GM23248 (cell line): ENCODE data around the gene TBC1D10B. TPM values are rescaled to one million over a fixed set of nuclear protein-coding genes. Genes with fewer than 3 reads are reported as not detected.

Source experiments
- DNase-seq: peaks from one replicate; pipeline ENCODE4 v3.0.0-alpha.2; 2015
- H2AFZ ChIP-seq: fragments of 200-600 bp; sonication (generic); 2 replicates; pipeline ENCODE4 v1.6.1; 2016; ENCODE audit warnings: antibody characterized with exemption
- H3F3A ChIP-seq: fragments of 200-600 bp; sonication (generic); 2 replicates; pipeline ENCODE4 v1.6.1; 2016; ENCODE audit warnings: mild to moderate bottlenecking, antibody characterized with exemption, mixed run types; ENCODE audit not compliant: insufficient read depth
- H3K27ac ChIP-seq: fragments of 200-600 bp; sonication (generic); 2 replicates; pipeline ENCODE4 v1.5.1; 2016; ENCODE audit warnings: mild to moderate bottlenecking
- H3K27me3 ChIP-seq: fragments of 200-600 bp; sonication (generic); replicated peaks from 2 replicates; pipeline ENCODE4 v1.6.1; 2016; ENCODE audit warnings: mild to moderate bottlenecking; ENCODE audit not compliant: insufficient read depth
- H3K36me3 ChIP-seq: fragments of 200-600 bp; sonication (generic); 2 replicates; pipeline ENCODE4 v1.6.1; 2016; ENCODE audit warnings: low read depth, mild to moderate bottlenecking
- H3K4me1 ChIP-seq: fragments of 200-600 bp; sonication (generic); 2 replicates; pipeline ENCODE4 v1.6.1; 2016; ENCODE audit warnings: mild to moderate bottlenecking; ENCODE audit not compliant: insufficient read depth
- H3K4me2 ChIP-seq: fragments of 200-600 bp; sonication (generic); one replicate; pipeline ENCODE4 v1.6.1; 2016; ENCODE audit warnings: mild to moderate bottlenecking; ENCODE audit not compliant: unreplicated experiment
- H3K4me3 ChIP-seq: fragments of 200-600 bp; sonication (generic); 2 replicates; pipeline ENCODE4 v1.5.1; 2016; ENCODE audit warnings: mild to moderate bottlenecking
- H3K79me2 ChIP-seq: fragments of 200-600 bp; sonication (generic); 2 replicates; pipeline ENCODE4 v1.6.1; 2016; ENCODE audit warnings: mild to moderate bottlenecking; ENCODE audit not compliant: insufficient read depth
- H3K9ac ChIP-seq: fragments of 200-600 bp; sonication (generic); 2 replicates; pipeline ENCODE4 v1.6.1; 2016; ENCODE audit warnings: mild to moderate bottlenecking
- H3K9me2 ChIP-seq: fragments of 200-600 bp; sonication (generic); 2 replicates; pipeline ENCODE4 v1.6.1; 2016; ENCODE audit warnings: mixed run types, mild to moderate bottlenecking, moderate library complexity; ENCODE audit not compliant: insufficient read depth
- H3K9me3 ChIP-seq: fragments of 200-600 bp; sonication (generic); one replicate; pipeline ENCODE4 v1.6.1; 2017; ENCODE audit warnings: low read depth
- H4K20me1 ChIP-seq: fragments of 200-600 bp; sonication (generic); 2 replicates; pipeline ENCODE4 v1.6.0; 2016; ENCODE audit not compliant: insufficient read depth
- EZH2 ChIP-seq: fragments of 200-600 bp; sonication (generic); IDR thresholded peaks from 2 replicates; pipeline ENCODE4 v1.6.1; 2018; ENCODE audit warnings: antibody characterized with exemption, mild to moderate bottlenecking; ENCODE audit not compliant: insufficient read depth, poor library complexity, severe bottlenecking
- EZH2phosphoT487 ChIP-seq: fragments of 200-600 bp; sonication (generic); IDR thresholded peaks from 2 replicates; pipeline ENCODE4 v1.6.1; 2018; ENCODE audit warnings: antibody characterized with exemption, moderate library complexity, mild to moderate bottlenecking, low read depth; ENCODE audit not compliant: insufficient read depth
- WGBS, 2 experiments: methylation state at CpG; one replicate each; pipeline ENCODE4 v1.1.6; 2015 to 2017; ENCODE audit warnings: low lambda C conversion rate in 2 of 2, low coverage in 1 of 2; ENCODE audit errors: missing lambda C conversion rate in 2 of 2; 5-methylcytosine and 5-hydroxymethylcytosine counted together
- in situ Hi-C: fragments of 300-500 bp; cut with MboI; formaldehyde crosslinking; loops from 2 replicates; pipeline ENCODE4 v1.15.0; 2020
- polyA plus RNA-seq: library from polyadenylated mRNA; unstranded; fragments of >200 nt; fragmentation: Nextera tagmentation; extraction: Ambion mirVana; gene quantifications from 2 replicates; pipeline ENCODE4 v1.2.1, GENCODE V29; 2016
- total RNA-seq: library from RNA; depleted of rRNA; stranded (reverse); fragments of >200 nt; shearing (Covaris generic); gene quantifications from 2 replicates; pipeline ENCODE4 v1.2.3, GENCODE V29; 2014

TBC1D10B gene
- total and polyA plus RNA-seq, 2 experiments from 2014 or later: 12.2 to 41.2 TPM

DNA sequence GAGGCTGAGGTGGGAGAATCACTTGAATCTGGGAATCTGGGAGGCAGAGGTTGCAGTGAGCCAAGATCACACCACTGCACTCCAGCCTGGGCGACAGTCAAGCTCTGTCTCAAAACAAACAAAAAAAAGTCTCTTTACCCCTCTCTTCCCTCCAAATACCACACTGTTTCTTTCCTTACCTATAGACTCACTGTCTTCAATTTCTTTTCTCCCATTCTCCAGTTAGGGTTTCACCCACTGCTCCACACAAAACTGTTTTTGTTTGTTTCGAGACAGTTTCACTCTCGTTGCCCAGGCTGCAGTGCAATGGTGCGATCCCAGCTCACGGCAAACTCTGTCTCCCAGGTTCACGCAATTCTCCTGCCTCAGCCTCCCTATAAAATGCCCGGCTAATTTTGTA lies 9.1 kb downstream of the TBC1D10B start:
- no peak overlapping the region for H3K4me3 ChIP-seq
- H4K20me1 ChIP-seq: no peaks in the 10 kb centered on the region
- H3K9me2 ChIP-seq: no peaks in the 10 kb centered on the region
- TF ChIP-seq EZH2 (no peak), EZH2phosphoT487 (no peak)
- in situ Hi-C loops: no loop called here
- no peak overlapping the region for H3K4me2 ChIP-seq
- H3K27ac ChIP-seq: no peak overlapping the region
- WGBS, 2 experiments: 95 to 97% methylated on average over 7 of the region's 7 CpGs
- no peak overlapping the region for H2AFZ ChIP-seq
- H3K9me3 ChIP-seq: no peaks in the 10 kb centered on the region
- peaks cover 2% of the 10 kb centered on the region; the same call in 1 of the 2 replicates for H3K4me1 ChIP-seq
- no peak for DNase-seq
- peaks cover 77% of the 10 kb centered on the region for H3K79me2 ChIP-seq
- H3F3A ChIP-seq: 0 out of 2 replicates have a peak, but pooled peaks cover 10% of the 10 kb centered on the region
- no peaks in the 10 kb centered on the region for H3K27me3 ChIP-seq
- peaks cover 7% of the 10 kb centered on the region; the same call in 1 of the 2 replicates for H3K36me3 ChIP-seq
- H3K9ac ChIP-seq: no peak overlapping the region

DNA sequence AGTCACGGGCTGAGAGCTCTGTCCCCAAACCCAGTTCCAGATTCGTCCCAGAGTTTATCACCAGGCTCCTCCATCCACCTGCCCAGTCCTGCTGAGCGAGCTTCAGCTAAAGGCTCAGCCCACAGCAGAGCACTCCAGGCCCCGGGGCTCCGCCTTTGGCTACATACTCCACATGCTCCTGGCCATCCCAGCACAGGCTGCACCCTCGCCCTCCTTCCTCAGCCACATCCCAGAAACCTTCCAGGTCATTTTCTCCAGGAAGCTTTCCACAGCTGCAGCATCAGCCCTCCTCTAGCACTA lies 10.5 kb downstream of the TBC1D10B start:
- WGBS, 2 experiments: 77 to 83% methylated on average over 6 of the region's 6 CpGs
- Histone ChIP-seq H3K27ac (no peak overlapping the region), H3K4me3 (no peak overlapping the region), H3K4me2 (no peak overlapping the region), H3K79me2 (peaks cover 66% of the 10 kb centered on the region), H4K20me1 (no peaks in the 10 kb centered on the region), H3K36me3 (peaks cover 7% of the 10 kb centered on the region; the same call in 1 of the 2 replicates), H3K9me2 (no peaks in the 10 kb centered on the region), H3F3A (0 out of 2 replicates have a peak, but pooled peaks cover 15% of the 10 kb centered on the region), H3K9me3 (no peaks in the 10 kb centered on the region), H3K9ac (no peak overlapping the region), H2AFZ (no peak overlapping the region), H3K4me1 (peaks cover 9% of the 10 kb centered on the region), H3K27me3 (no peaks in the 10 kb centered on the region)
- TF ChIP-seq EZH2phosphoT487 (no peak), EZH2 (no peak)
- in situ Hi-C loops: no loop called here
- no peak for DNase-seq

DNA sequence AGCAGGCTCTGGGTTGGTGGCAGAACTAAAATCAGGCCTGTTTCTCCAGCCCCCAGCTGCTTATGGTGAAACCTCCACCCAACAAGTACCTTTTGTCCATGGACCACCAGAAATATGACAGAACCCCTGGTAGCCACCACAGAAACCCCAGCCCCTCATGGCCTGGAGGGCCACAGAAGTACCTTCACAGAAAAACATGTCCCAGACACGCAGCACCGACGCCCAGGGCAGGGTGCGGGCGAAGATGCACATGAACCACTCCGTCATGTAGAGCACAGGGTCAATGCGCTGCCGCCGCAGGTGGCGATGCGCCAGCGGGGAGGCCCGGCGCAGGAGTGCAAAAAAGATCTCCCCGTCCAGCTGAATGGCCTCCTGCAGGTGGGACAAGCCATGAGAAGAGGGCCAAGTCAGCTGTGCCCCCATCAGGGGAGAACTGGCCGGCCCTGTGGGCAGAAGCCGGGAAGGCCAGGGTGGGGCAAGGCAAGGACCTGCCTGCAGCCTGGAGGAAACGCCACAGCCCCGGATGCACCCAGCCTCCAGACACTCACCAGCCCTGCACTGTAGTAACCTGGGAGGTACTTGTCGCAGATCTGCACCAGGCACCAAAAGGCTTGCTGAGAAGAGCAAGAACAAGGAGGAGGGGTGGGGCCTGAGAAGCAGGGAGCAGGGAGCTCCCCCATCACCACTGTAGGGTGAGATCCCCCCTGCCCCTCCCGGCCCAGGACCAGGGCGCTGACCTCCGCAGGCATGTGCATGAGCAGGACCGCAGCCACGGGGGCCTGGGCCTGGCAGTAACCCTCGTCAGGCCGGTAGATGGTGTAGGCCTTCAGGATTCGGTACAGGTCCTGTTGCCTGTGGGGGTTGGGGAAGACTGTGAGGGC lies 11.1 kb downstream of the TBC1D10B start:
- WGBS, 2 experiments: 90 to 93% methylated on average over 28 of the region's 28 CpGs
- no peak overlapping the region for H3K4me2 ChIP-seq
- no peak overlapping the region for H3K4me3 ChIP-seq
- no peaks in the 10 kb centered on the region for H3K9me2 ChIP-seq
- peaks cover 66% of the 10 kb centered on the region for H3K79me2 ChIP-seq
- H3K36me3 ChIP-seq: peaks cover 7% of the 10 kb centered on the region; the same call in 1 of the 2 replicates
- TF ChIP-seq EZH2: no peak
- no peak for TF ChIP-seq EZH2phosphoT487
- no peaks in the 10 kb centered on the region for H3K9me3 ChIP-seq
- no peak overlapping the region for H3K27ac ChIP-seq
- H4K20me1 ChIP-seq: no peaks in the 10 kb centered on the region
- DNase-seq: no peak
- H3K9ac ChIP-seq: no peak overlapping the region
- H3K27me3 ChIP-seq: no peaks in the 10 kb centered on the region
- H2AFZ ChIP-seq: no peak overlapping the region
- in situ Hi-C loops: no loop called here
- H3K4me1 ChIP-seq: peaks cover 10% of the 10 kb centered on the region
- 0 out of 2 replicates have a peak, but pooled peaks cover 15% of the 10 kb centered on the region for H3F3A ChIP-seq

- Histone ChIP-seq H4K20me1 (no peaks in the 10 kb centered on the region), H3K79me2 (peaks cover 66% of the 10 kb centered on the region), H3K27ac (no peak overlapping the region), H3F3A (0 out of 2 replicates have a peak, but pooled peaks cover 15% of the 10 kb centered on the region), H3K36me3 (peaks cover 5% of the 10 kb centered on the region; the same call in 1 of the 2 replicates), H3K9ac (no peak overlapping the region), H3K4me3 (no peak overlapping the region), H2AFZ (no peak overlapping the region), H3K4me2 (no peak overlapping the region), H3K4me1 (peaks cover 16% of the 10 kb centered on the region), H3K9me2 (no peaks in the 10 kb centered on the region), H3K27me3 (no peaks in the 10 kb centered on the region), H3K9me3 (no peaks in the 10 kb centered on the region)
- TF ChIP-seq EZH2: no peak
- no peak for TF ChIP-seq EZH2phosphoT487
- 83 to 88% methylated on average over 9 of the region's 9 CpGs for WGBS, 2 experiments
- in situ Hi-C loops: no loop called here
- DNase-seq: no peak
Measured at GRCh38 chr16:30358577-30358936, 11.7 kb downstream of the TBC1D10B start.
